A549 (cell line): Measurements from ENCODE around the gene CNTN3. TPM values are rescaled to one million over a fixed set of nuclear protein-coding genes. Genes with fewer than 3 reads are reported as not detected.

Experiments used
- ATAC-seq, 2 experiments: fragments of 200-7000 bp in 1 of 2; fragments of >200 bp in 1 of 2; cut with Nextera tagmentation in 1 of 2; cut with Tn5 transposase in 1 of 2; 3 replicates each; pipeline versions ENCODE4 v1.8.0 to v1.9.1; 2018 to 2020; ENCODE audit warnings: mild to moderate bottlenecking in 1 of 2, moderate library complexity in 1 of 2
- CTCF ChIA-PET: fragments of 300-600 bp; sonication (Branson Sonifier 250); formaldehyde crosslinking; extraction: SDS; loops from one replicate; lab custom pipeline; 2021; ENCODE audit warnings: antibody characterized with exemption, inconsistent platforms; lab: Yijun Ruan, JAX
- POLR2A ChIA-PET: fragments of 350-600 bp; formaldehyde crosslinking; extraction: SDS; loops from one replicate; lab custom pipeline; 2021; ENCODE audit warnings: antibody characterized with exemption, inconsistent platforms; lab: Yijun Ruan, JAX
- DNase-seq, 2 experiments: peaks; one replicate each; pipeline versions ENCODE4 v3.0.0 to v3.0.0-alpha.2; 2011 to 2016; ENCODE audit warnings: low read depth in 1 of 2, low spot score in 1 of 2
- FAIRE-seq: peaks from 2 replicates; lab custom pipeline; 2011; peaks lifted over from hg19 to GRCh38; lab: Jason Lieb, UNC
- H3K27ac ChIP-seq, 2 experiments: fragments of >200 bp; sonication (Bioruptor Twin); formaldehyde crosslinking; 3 replicates each; pipeline ENCODE4 v1.5.1; 2016 to 2017
- H3K4me1 ChIP-seq: fragments of >200 bp; sonication (Bioruptor Twin); formaldehyde crosslinking; 3 replicates; pipeline ENCODE4 v1.6.1; 2016
- H3K4me2 ChIP-seq: fragments of >200 bp; sonication (Bioruptor Twin); formaldehyde crosslinking; 3 replicates; pipeline ENCODE4 v1.6.1; 2016
- H3K4me3 ChIP-seq: fragments of >200 bp; sonication (Bioruptor Twin); formaldehyde crosslinking; 3 replicates; pipeline ENCODE4 v1.5.1; 2016
- H3K9me3 ChIP-seq: fragments of >200 bp; sonication (Bioruptor Twin); formaldehyde crosslinking; 3 replicates; pipeline ENCODE4 v1.6.1; 2016
- BCL3 ChIP-seq: fragments of >200 bp; sonication (Bioruptor Twin); formaldehyde crosslinking; IDR thresholded peaks from 3 replicates; pipeline ENCODE4 v1.6.1; 2016
- CHD2 ChIP-seq: fragments of 150-350 bp; IDR thresholded peaks from 2 replicates; pipeline ENCODE4 v1.6.1; 2014; ENCODE audit warnings: low read length; ENCODE audit not compliant: partially characterized antibody
- CHD4 ChIP-seq: fragments of 200-600 bp; sonication (generic); IDR thresholded peaks from 2 replicates; pipeline ENCODE4 v1.6.1; 2016; ENCODE audit warnings: antibody characterized with exemption, mild to moderate bottlenecking, borderline replicate concordance
- EHMT2 ChIP-seq: fragments of 200-600 bp; sonication (generic); IDR thresholded peaks from 2 replicates; pipeline ENCODE4 v1.6.1; 2016; ENCODE audit warnings: antibody characterized with exemption, low read depth, mild to moderate bottlenecking, moderate library complexity
- EP300 ChIP-seq, 2 experiments: fragments of >200 bp; sonication (Bioruptor Twin); formaldehyde crosslinking; IDR thresholded peaks; 2 replicates in 1 of 2; 3 replicates in 1 of 2; pipeline ENCODE4 v1.6.1; 2016 to 2017
- ESRRA ChIP-seq: fragments of 150-350 bp; IDR thresholded peaks from 2 replicates; pipeline ENCODE4 v1.6.1; 2014; ENCODE audit warnings: mild to moderate bottlenecking, low read length, borderline replicate concordance
- FOSB ChIP-seq: fragments of 250-450 bp; sonication (Bioruptor Pico); IDR thresholded peaks from 2 replicates; pipeline ENCODE4 v1.5.0; 2020; ENCODE audit warnings: mild to moderate bottlenecking, moderate library complexity
- FOSL2 ChIP-seq, 2 experiments: fragments of 450-650 bp in 1 of 2; fragments of >200 bp in 1 of 2; sonication (Bioruptor Twin) in 1 of 2; formaldehyde crosslinking; IDR thresholded peaks; 2 replicates each; pipeline versions ENCODE4 v1.5.0 to v1.6.1; 2016 to 2020; ENCODE audit warnings: mild to moderate bottlenecking in 1 of 2, moderate library complexity in 1 of 2
- FOXS1 ChIP-seq: fragments of 250-450 bp; sonication (Bioruptor Pico); IDR thresholded peaks from 2 replicates; pipeline ENCODE4 v1.5.0; 2020; ENCODE audit warnings: mild to moderate bottlenecking, moderate library complexity
- HDAC2 ChIP-seq: fragments of 200-600 bp; sonication (generic); IDR thresholded peaks from 2 replicates; pipeline ENCODE4 v1.6.1; 2016
- HEYL ChIP-seq: fragments of 250-450 bp; sonication (Bioruptor Pico); IDR thresholded peaks from 2 replicates; pipeline ENCODE4 v1.8.0; 2021; ENCODE audit warnings: mild to moderate bottlenecking, moderate library complexity
- HOXB5 ChIP-seq: fragments of 250-450 bp; sonication (Bioruptor Pico); IDR thresholded peaks from 2 replicates; pipeline ENCODE4 v1.5.0; 2020; ENCODE audit warnings: mild to moderate bottlenecking, moderate library complexity
- JUN ChIP-seq, 2 experiments: fragments of >200 bp; sonication (Bioruptor Twin); formaldehyde crosslinking; IDR thresholded peaks; 2 replicates in 1 of 2; 3 replicates in 1 of 2; pipeline ENCODE4 v1.6.1; 2016 to 2017
- JUNB ChIP-seq: fragments of >200 bp; sonication (Bioruptor Twin); formaldehyde crosslinking; IDR thresholded peaks from 2 replicates; pipeline ENCODE4 v1.6.1; 2016
- KDM1A ChIP-seq: fragments of 200-600 bp; sonication (generic); IDR thresholded peaks from 2 replicates; pipeline ENCODE4 v1.6.1; 2016; ENCODE audit warnings: low read depth, mild to moderate bottlenecking
- MAFK ChIP-seq: fragments of 450-650 bp; IDR thresholded peaks from 2 replicates; pipeline ENCODE4 v1.6.1; 2014; ENCODE audit not compliant: partially characterized antibody
- MAX ChIP-seq: IDR thresholded peaks from 2 replicates; pipeline ENCODE4 v1.6.1; 2012
- NR3C1 ChIP-seq: fragments of >200 bp; sonication (Bioruptor Twin); formaldehyde crosslinking; IDR thresholded peaks from 3 replicates; pipeline ENCODE4 v1.6.1; 2017
- PBX3 ChIP-seq: IDR thresholded peaks from 2 replicates; pipeline ENCODE4 v1.6.1; 2012
- REST ChIP-seq: fragments of 200-600 bp; sonication (generic); IDR thresholded peaks from 2 replicates; pipeline ENCODE4 v1.6.1; 2016; ENCODE audit warnings: antibody characterized with exemption, mild to moderate bottlenecking, moderate library complexity
- SREBF2 ChIP-seq: fragments of 450-650 bp; IDR thresholded peaks from 2 replicates; pipeline ENCODE4 v1.6.1; 2014; ENCODE audit warnings: mild to moderate bottlenecking, moderate library complexity
- TP53 ChIP-seq: fragments of 250-450 bp; sonication (Bioruptor Pico); IDR thresholded peaks from 2 replicates; pipeline ENCODE4 v1.5.0; 2021; ENCODE audit warnings: mild to moderate bottlenecking, moderate library complexity
- USF2 ChIP-seq: fragments of 450-650 bp; IDR thresholded peaks from 2 replicates; pipeline ENCODE4 v1.6.1; 2014; ENCODE audit warnings: antibody characterized with exemption
- ZC3H11A ChIP-seq: fragments of 450-650 bp; IDR thresholded peaks from 2 replicates; pipeline ENCODE4 v1.6.1; 2014; ENCODE audit warnings: antibody characterized with exemption, mild to moderate bottlenecking
- ZFP36 ChIP-seq: fragments of 450-650 bp; IDR thresholded peaks from 2 replicates; pipeline ENCODE4 v1.6.1; 2014; ENCODE audit warnings: borderline replicate concordance; ENCODE audit not compliant: partially characterized antibody
- ZSCAN20 ChIP-seq: fragments of 250-450 bp; sonication (Bioruptor Pico); IDR thresholded peaks from 2 replicates; pipeline ENCODE4 v1.8.0; 2022; ENCODE audit warnings: mild to moderate bottlenecking, moderate library complexity
- whole genome bisulfite sequencing: methylation state at CpG from one replicate; pipeline ENCODE4 v1.1.6; 2017; ENCODE audit errors: missing lambda C conversion rate; 5-methylcytosine and 5-hydroxymethylcytosine counted together
- polyA plus RNA-seq, 4 experiments: library from polyadenylated mRNA; depleted of rRNA in 3 of 4; stranded (reverse); fragments of >200 nt; fragmentation: RNase III in 1 of 4; extraction: RNeasy Plus Mini Kit Qiagen cat#74134 plus additional on column Dnase treatment in 1 of 4; gene quantifications; 2 replicates in 3 of 4; 3 replicates in 1 of 4; pipeline ENCODE4 v1.2.3, GENCODE V29; 2011 to 2017
- TF ChIP-seq, protein P1 (sequence below): fragments of 150-350 bp; IDR thresholded peaks from 2 replicates; pipeline ENCODE4 v1.6.1; 2014; ENCODE audit warnings: low read depth, mild to moderate bottlenecking, low read length
- TF ChIP-seq, protein P2 (sequence below): fragments of >200 bp; sonication (Bioruptor Twin); formaldehyde crosslinking; IDR thresholded peaks from 2 replicates; pipeline ENCODE4 v1.6.1; 2016

CNTN3 gene
- polyA plus RNA-seq, 2 of the 4 experiments (the other 2 are of a cell fraction): not detected

GRCh38 chr3:74642876-74643275 lies 28.4 kb upstream of the CNTN3 start:
- no peak for ATAC-seq
- Histone ChIP-seq H3K4me1 (no peaks in the 10 kb centered on the region), H3K27ac (no peak overlapping the region), H3K4me2 (no peak overlapping the region), H3K9me3 (no peaks in the 10 kb centered on the region), H3K4me3 (no peak overlapping the region)
- DNase-seq: no peak
- no peak for FAIRE-seq
- TF ChIP-seq KDM1A: no peak
- TF ChIP-seq, protein P1, sequence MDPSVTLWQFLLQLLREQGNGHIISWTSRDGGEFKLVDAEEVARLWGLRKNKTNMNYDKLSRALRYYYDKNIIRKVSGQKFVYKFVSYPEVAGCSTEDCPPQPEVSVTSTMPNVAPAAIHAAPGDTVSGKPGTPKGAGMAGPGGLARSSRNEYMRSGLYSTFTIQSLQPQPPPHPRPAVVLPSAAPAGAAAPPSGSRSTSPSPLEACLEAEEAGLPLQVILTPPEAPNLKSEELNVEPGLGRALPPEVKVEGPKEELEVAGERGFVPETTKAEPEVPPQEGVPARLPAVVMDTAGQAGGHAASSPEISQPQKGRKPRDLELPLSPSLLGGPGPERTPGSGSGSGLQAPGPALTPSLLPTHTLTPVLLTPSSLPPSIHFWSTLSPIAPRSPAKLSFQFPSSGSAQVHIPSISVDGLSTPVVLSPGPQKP: no peak
- TF ChIP-seq BCL3: no peak
- no peak for TF ChIP-seq FOXS1
- no peak for TF ChIP-seq CHD4
- TF ChIP-seq EHMT2: no peak
- TF ChIP-seq FOSB (CRISPR knock-in tag): no peak
- TF ChIP-seq HDAC2: no peak
- no peak for TF ChIP-seq ZSCAN20 (CRISPR knock-in tag)
- no peak for TF ChIP-seq NR3C1
- no peak for TF ChIP-seq ZFP36
- no peak for TF ChIP-seq HEYL (CRISPR knock-in tag)
- TF ChIP-seq MAX: no peak
- TF ChIP-seq PBX3: no peak
- no peak for TF ChIP-seq MAFK
- 9% methylated on average over 1 of the region's 1 CpG for WGBS
- ChIA-PET POLR2A (no interaction called here), CTCF (no interaction called here)

DNA sequence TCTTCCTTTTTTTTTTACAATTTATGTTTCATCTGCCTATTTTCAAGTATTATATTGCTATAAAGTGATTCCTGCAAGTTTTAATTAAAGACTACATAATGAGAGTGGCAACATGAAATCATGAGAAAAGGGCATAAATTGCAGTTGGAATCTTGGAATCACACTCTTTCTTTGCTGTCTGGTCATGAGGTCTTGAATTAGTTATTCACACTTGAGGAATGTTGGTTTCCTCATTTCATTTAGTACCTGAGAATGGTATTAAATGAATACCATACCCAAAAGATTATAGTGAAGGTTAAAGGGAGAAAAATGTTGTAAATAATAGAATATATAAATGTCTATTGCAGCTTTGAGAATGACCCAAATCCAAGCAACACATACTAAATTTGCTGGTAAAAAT lies 25.8 kb upstream of the CNTN3 start:
- ChIA-PET POLR2A (no interaction called here), CTCF (no interaction called here)
- Histone ChIP-seq H3K27ac (no peak overlapping the region), H3K4me2 (no peak overlapping the region), H3K9me3 (no peaks in the 10 kb centered on the region), H3K4me1 (no peaks in the 10 kb centered on the region), H3K4me3 (no peak overlapping the region)
- no peak for DNase-seq
- ATAC-seq: no peak
- no peak for FAIRE-seq
- TF ChIP-seq CHD4: no peak
- no peak for TF ChIP-seq USF2
- TF ChIP-seq EHMT2: no peak
- no peak for TF ChIP-seq HDAC2
- TF ChIP-seq PBX3: no peak
- no peak for TF ChIP-seq HOXB5 (CRISPR knock-in tag)
- TF ChIP-seq SREBF2: no peak
- no peak for TF ChIP-seq CHD2
- no peak for TF ChIP-seq BCL3
- TF ChIP-seq ZC3H11A: no peak
- no peak for TF ChIP-seq EP300 (IDR thresholded peaks at IDR 0.05)
- no peak for TF ChIP-seq REST
- TF ChIP-seq, protein P2, sequence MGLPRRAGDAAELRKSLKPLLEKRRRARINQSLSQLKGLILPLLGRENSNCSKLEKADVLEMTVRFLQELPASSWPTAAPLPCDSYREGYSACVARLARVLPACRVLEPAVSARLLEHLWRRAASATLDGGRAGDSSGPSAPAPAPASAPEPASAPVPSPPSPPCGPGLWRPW: no peak
- no peak for TF ChIP-seq JUN (IDR thresholded peaks at IDR 0.05)
- no peak for TF ChIP-seq FOSL2 (IDR thresholded peaks at IDR 0.05)
- no peak for TF ChIP-seq FOSL2 (CRISPR knock-in tag; IDR thresholded peaks at IDR 0.05)
- TF ChIP-seq TP53 (CRISPR knock-in tag): no peak
- TF ChIP-seq ESRRA: no peak
- TF ChIP-seq JUNB: no peak
